HG03196 (cell line): Measurements from ENCODE around the gene MARCHF10.

Experiments
- ATAC-seq: cut with Tn5 transposase; IDR thresholded peaks from one replicate; pipeline ENCODE4 v1.9.1; 2021; ENCODE audit not compliant: unreplicated experiment

Gene MARCHF10

GRCh38 chr17:62681061-62681938 lies 126.8 kb downstream of the MARCHF10 start:
- no peak for ATAC-seq

DNA sequence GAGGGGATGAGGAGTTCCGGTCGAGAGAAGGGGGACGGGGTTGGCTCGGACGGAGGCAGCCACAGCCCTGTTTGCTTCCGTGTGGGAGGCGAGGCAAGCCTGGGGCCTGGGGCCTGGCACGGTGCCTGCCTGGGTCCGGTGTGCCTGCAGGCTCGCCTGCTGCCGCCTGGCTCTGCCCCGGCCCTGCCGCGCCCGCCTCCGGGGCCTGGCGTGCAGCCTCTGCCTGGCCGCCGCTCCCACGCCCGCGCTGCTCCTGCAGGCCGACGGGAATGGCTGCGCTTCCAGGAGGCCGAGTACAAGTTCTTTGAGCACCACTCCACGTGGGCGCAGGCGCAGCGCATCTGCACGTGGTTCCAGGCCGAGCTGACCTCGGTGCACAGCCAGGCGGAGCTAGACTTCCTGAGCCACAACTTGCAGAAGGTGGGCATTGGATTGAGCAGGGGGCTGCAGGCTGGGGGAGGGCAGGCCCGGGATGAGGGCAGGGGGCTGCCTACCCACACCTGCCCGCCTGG lies 127.5 kb downstream of the MARCHF10 start:
- ATAC-seq: no peak

- ATAC-seq: no peak
Observed at GRCh38 chr17:62679866-62680377, 128.2 kb downstream of the MARCHF10 start.

GRCh38 chr17:62678214-62678919 lies 129.7 kb downstream of the MARCHF10 start:
- ATAC-seq: no peak

DNA sequence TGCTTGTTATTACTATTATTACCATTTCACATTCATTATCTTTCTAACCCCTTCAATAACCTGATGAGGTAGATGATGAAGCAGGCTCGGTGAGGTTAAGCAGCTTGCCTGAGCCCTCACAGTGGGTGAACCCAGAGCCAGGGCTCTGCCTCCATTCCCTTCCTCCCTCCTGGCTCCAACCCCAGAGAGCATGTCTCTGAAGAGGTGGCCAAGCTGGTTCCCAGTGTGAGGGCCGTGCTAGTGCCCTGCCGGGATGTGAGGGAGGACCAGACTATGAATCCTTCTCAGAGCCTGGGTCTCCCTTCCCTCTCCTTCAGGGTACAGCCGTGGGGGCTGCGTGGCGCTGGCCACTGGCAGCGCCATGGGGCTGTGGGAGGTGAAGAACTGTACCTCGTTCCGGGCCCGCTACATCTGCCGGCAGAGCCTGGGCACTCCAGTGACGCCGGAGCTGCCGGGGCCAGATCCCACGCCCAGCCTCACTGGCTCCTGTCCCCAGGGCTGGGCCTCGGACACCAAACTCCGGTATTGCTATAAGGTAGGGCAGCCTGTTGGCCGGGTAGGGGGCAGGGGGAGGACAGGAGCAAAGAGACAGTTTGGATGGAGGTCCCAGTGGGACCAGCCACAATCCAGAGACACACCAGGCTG lies 131.0 kb downstream of the MARCHF10 start:
- no peak for ATAC-seq

DNA sequence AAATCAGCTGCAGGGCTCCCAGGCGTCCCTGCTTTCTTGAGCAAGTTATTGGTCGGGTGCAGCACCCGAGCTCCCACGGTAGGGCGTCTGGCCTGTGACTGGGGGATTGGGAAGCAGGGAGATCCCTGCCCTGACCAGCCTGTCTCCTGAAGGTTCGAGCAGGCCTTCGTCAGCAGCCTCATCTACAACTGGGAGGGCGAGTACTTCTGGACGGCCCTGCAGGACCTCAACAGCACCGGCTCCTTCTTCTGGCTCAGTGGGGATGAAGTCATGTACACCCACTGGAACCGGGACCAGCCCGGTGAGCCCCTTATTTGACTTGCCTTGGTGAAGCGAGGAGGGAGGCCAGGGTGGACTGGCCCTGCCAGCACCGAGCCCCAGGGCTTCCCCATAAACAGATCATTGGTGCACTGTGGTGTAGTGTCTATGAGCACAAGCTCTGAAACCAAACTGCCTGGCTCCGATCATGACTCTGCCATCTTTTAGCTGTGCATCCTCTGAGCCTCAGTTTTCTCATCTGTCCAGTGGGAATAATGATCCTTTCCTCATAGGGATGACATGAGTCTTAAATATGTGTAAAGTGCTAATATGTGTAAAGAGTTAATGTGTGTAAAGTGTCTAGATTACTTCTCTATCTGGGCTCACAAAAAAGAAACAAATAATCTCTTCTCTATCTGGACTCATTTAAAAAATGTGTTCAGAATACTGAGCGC lies 131.7 kb downstream of the MARCHF10 start:
- no peak for ATAC-seq

GRCh38 chr17:62675701-62676100 lies 132.4 kb downstream of the MARCHF10 start:
- ATAC-seq: no peak

DNA sequence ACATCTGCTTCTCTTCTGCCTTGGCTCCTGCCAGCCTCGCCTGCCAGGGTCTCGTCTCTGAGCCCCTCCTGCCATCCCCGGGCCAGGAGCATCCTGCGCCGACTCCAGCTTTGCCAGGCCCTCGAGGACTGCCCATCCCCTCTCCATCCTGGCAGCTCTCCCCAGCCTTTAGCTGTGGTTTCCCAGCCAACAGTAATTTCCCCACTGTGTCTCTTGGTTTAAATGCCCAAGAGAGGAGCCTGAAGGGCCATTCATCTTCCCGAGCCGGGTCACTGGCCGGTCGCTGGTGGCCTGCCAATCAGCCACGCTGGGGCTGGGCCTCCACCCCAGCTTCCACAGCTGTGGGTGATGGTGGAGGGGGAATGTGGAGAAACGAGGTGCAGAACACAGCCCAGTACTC lies 132.9 kb downstream of the MARCHF10 start:
- ATAC-seq: no peak

DNA sequence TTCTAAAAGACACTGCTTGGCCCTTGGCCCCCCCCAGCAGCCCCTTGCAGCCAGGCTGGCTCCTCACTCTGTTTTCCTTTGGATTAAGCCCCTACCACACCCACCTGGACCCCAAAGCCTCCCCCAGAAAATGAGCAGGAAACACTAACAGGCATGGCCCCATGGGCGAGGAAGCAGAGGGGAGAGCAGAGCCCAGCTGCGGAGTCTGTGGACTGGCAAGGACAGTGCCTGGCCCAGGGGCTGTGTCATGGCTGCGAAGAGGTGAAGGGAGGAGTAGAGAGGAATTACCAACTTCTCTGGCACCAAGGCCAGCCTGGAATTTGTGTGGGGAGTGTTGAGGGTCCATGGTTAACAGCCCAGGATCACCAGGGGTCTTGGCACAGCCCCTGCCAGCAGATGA lies 133.3 kb downstream of the MARCHF10 start:
- ATAC-seq: no peak

GRCh38 chr17:62674363-62674739 lies 133.8 kb downstream of the MARCHF10 start:
- ATAC-seq: no peak

GRCh38 chr17:62673614-62674362 lies 134.3 kb downstream of the MARCHF10 start:
- no peak for ATAC-seq

DNA sequence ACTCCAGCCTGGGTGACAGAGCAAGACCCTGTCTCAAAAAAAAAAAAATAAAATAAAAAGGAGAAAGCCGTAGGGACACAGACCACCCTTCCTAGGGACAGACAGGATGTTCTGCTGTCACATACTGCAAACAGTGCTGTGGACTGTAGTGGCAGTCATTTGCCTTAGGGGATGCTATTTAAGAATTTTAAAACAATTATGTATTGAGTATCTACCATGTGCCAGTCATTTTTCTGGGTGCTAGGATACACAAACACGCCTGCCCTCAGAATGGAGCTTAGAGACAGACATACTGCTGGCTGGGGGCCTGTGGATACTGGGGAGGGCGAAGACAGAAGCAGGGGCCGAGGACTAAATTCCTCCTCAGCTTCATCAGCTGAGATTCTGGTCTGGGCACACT lies 135.2 kb downstream of the MARCHF10 start:
- ATAC-seq: no peak

- no peak for ATAC-seq
Observed at GRCh38 chr17:62671553-62671952, 136.6 kb downstream of the MARCHF10 start.

DNA sequence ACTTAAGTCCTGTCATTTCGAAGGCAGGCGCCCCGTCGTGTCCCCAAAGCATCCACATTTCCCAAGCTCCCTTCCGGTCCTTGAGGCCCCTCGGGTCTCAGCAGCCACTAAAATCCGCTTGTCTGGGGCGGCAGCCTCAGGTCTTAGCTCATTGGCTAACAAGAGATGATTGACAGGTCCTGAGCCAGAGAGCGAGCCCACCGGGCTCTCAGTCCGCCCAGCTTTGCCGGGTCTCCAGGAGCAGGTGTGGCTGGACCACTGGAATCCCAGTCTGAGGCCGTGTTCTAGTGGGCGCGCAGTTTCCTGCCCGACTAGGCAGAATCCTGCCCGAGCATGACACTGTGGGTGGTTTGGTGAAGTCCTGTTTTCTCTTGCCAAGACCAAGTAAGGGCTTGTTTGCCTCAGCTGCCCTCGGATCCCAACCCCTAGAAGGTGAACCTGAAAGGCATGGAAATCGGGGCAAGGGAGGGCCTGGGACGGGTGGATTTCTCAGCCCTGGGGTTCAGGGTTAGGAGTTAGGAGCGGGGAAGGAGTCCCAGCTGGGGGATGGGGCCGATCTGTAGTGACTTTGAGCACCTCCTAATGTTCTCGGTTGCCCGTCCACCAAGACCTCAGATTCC lies 137.8 kb downstream of the MARCHF10 start:
- ATAC-seq: no peak

GRCh38 chr17:62668091-62668804 lies 139.9 kb downstream of the MARCHF10 start:
- no peak for ATAC-seq

GRCh38 chr17:62666801-62667591 lies 141.1 kb downstream of the MARCHF10 start:
- no peak for ATAC-seq

DNA sequence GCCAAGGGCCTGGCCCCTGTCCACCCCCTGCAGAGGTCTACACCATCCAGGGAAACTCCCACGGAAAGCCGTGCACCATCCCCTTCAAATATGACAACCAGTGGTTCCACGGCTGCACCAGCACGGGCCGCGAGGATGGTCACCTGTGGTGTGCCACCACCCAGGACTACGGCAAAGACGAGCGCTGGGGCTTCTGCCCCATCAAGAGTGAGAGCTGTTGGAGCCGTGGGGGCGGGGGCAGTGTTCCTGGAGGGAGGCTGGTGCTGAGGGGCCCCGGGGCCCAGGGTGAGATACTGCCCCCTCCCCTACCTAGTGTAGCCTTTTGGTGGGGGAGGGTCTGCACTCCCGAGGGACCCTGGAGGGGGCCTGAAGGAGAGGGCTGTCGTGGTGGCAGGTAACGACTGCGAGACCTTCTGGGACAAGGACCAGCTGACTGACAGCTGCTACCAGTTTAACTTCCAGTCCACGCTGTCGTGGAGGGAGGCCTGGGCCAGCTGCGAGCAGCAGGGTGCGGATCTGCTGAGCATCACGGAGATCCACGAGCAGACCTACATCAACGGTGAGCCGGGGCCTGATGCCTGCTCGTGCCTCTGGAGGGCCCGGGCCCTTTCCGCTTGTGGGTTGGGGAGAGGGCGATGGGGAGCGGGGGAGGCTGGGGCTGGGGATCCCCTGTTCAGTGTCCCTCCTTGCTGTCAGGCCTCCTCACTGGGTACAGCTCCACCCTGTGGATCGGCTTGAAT lies 141.9 kb downstream of the MARCHF10 start:
- no peak for ATAC-seq

- ATAC-seq: no peak
Observed at GRCh38 chr17:62665599-62665998, 142.5 kb downstream of the MARCHF10 start.
